Choroid plexus epithelial cell (primary cell): Measurements from ENCODE around the gene DYDC2.
"Not testable (repeated sequence)": the region's sequence is repeated elsewhere in the genome, so short reads cannot be mapped to it uniquely, and the experiment has no call there.

Source experiments
- DNase-seq: peaks from one replicate; pipeline ENCODE4 v3.0.0-alpha.2; 2010; ENCODE audit warnings: low read depth
- H3K4me3 ChIP-seq: 2 replicates; pipeline ENCODE4 v1.5.1; 2011; ENCODE audit warnings: low read depth, mild to moderate bottlenecking, control low read depth, low read length, moderate library complexity
- CTCF ChIP-seq: conservative IDR thresholded peaks from 2 replicates; pipeline ENCODE4 v1.5.1; 2011; ENCODE audit warnings: low read depth, mild to moderate bottlenecking, control low read depth, inconsistent platforms, low read length, moderate library complexity

The DYDC2 gene

DNA sequence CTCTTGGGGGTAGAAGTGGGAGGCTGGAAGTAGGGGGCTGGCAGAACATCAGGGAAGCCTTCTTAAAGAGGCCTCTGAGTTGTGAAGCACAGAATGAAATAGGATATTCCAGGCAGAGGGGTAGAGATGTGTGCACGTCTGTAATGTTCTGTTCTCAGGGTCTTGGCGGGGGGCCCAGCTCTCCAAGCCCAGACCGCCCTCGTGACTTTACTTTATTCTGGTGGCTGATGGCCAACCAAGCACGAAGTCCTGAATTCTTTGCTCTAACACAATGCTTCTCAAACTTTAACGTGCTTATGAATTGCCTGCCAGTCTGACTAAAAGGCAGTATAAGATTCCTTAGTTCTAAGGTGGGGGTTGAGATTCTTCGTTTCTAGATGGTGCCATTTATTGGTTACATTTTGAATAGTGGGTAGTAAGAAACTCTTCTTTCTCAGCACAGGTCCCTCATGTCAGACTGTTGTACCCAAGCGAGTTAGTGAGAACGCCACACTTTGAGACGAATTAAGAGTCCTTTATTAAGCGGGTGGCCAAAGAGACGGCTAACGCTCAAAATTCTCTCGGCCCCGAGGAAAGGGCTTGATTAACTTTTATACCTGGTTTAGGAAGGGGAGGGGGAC, 60.0 kb downstream of the DYDC2 start:
- TF ChIP-seq CTCF, result no peak
- H3K4me3 ChIP-seq, result no peak overlapping the region
- peak; percentile 95 for DNase-seq

DNA sequence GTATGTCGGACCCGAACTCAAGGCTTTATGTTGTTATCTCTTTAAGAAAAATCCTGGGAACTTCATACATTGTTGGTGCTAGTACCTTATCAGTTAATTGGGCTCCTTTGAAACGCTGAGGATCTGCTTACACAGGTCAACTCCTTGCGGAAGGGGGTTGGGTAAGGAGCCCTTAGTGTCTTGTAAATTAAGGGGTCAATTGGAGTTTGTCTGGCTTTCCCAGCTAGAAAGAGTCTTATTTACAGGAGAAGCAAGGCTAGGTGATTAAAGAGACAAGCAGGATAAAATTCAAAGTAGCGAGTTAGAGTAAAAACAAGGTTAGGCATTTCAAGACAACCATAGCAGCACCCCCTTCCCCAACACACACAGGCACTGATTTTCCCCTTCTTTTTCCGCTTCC, 60.7 kb downstream of the DYDC2 start:
- H3K4me3 ChIP-seq, result not testable (repeated sequence)

More for the DNA sequence above, 60.7 kb downstream of the DYDC2 start:
- DNase-seq, result not testable (repeated sequence)
